DMS153 treated with DMSO at 0.1 percent for 48 hours (cell line): Measurements from ENCODE around the gene CARD11.

Experiments
- DNase-seq: peaks from one replicate; lab custom pipeline; 2025; ENCODE audit not compliant: unreplicated experiment; lab: John Stamatoyannopoulos, UW

The CARD11 gene

GRCh38 chr7:2945171-2945570 is 98.5 kb downstream of the CARD11 start:
- DNase-seq = no peak

GRCh38 chr7:2944739-2945138 is 98.9 kb downstream of the CARD11 start:
- no peak for DNase-seq

GRCh38 chr7:2943851-2944601 is 99.6 kb downstream of the CARD11 start:
- DNase-seq = no peak

GRCh38 chr7:2941216-2941859 is 102.3 kb downstream of the CARD11 start:
- DNase-seq = no peak

- DNase-seq = no peak
Measured at GRCh38 chr7:2940466-2940865, 103.2 kb downstream of the CARD11 start.

GRCh38 chr7:2939193-2939885 is 104.3 kb downstream of the CARD11 start:
- no peak for DNase-seq

GRCh38 chr7:2938514-2939192 is 105.0 kb downstream of the CARD11 start:
- DNase-seq = no peak

- DNase-seq = no peak
Measured at GRCh38 chr7:2937701-2938513, 105.8 kb downstream of the CARD11 start.

- DNase-seq = no peak
Measured at GRCh38 chr7:2936891-2937580, 106.6 kb downstream of the CARD11 start.

GRCh38 chr7:2936301-2936700 is 107.4 kb downstream of the CARD11 start:
- no peak for DNase-seq

- DNase-seq = no peak
Measured at GRCh38 chr7:2934984-2935740, 108.5 kb downstream of the CARD11 start.

GRCh38 chr7:2934211-2934731 is 109.4 kb downstream of the CARD11 start:
- DNase-seq = no peak

- DNase-seq = no peak
Measured at GRCh38 chr7:2932402-2933251, 111.0 kb downstream of the CARD11 start.

GRCh38 chr7:2931034-2931415 is 112.6 kb downstream of the CARD11 start:
- no peak for DNase-seq

GRCh38 chr7:2930310-2931033 is 113.2 kb downstream of the CARD11 start:
- no peak for DNase-seq

GRCh38 chr7:2929321-2930201 is 114.1 kb downstream of the CARD11 start:
- no peak for DNase-seq
